GM23338 (cell line): ENCODE results near the gene CPA1. TPM values are rescaled to one million over a fixed set of nuclear protein-coding genes. Genes with fewer than 3 reads are reported as not detected.

ENCODE experiments used
- ATAC-seq: fragments of 200-7000 bp; cut with Tn5 transposase; 3 replicates; pipeline ENCODE4 v1.9.1; 2020
- DNase-seq: peaks from one replicate; pipeline ENCODE4 v3.0.0-alpha.2; 2015; ENCODE audit warnings: low spot score
- H2AFZ ChIP-seq: fragments of 200-600 bp; sonication (generic); 2 replicates; pipeline ENCODE4 v1.8.0; 2016; ENCODE audit warnings: antibody characterized with exemption, mild to moderate bottlenecking, moderate library complexity
- H3F3A ChIP-seq: fragments of 200-600 bp; sonication (generic); replicated peaks from 2 replicates; pipeline ENCODE4 v1.8.0; 2017; ENCODE audit warnings: antibody characterized with exemption, mixed run types, low read depth
- H3K27ac ChIP-seq: fragments of 200-600 bp; sonication (generic); 2 replicates; pipeline ENCODE4 v1.6.1; 2016; ENCODE audit warnings: low read depth
- H3K27me3 ChIP-seq: fragments of 200-600 bp; sonication (generic); 2 replicates; pipeline ENCODE4 v1.8.0; 2016; ENCODE audit warnings: mild to moderate bottlenecking, mixed run types, moderate library complexity; ENCODE audit not compliant: insufficient read depth
- H3K36me3 ChIP-seq: fragments of 200-600 bp; sonication (generic); 2 replicates; pipeline ENCODE4 v1.8.0; 2016; ENCODE audit warnings: mild to moderate bottlenecking; ENCODE audit not compliant: insufficient read depth
- H3K4me1 ChIP-seq: fragments of 200-600 bp; sonication (generic); 2 replicates; pipeline ENCODE4 v1.8.0; 2016; ENCODE audit warnings: mild to moderate bottlenecking, moderate library complexity; ENCODE audit not compliant: insufficient read depth
- H3K4me2 ChIP-seq: fragments of 200-600 bp; sonication (generic); 2 replicates; pipeline ENCODE4 v1.7.1; 2017; ENCODE audit warnings: mixed run types
- H3K4me3 ChIP-seq: fragments of 200-600 bp; sonication (generic); 2 replicates; pipeline ENCODE4 v1.6.1; 2016; ENCODE audit warnings: mixed run types
- H3K79me2 ChIP-seq: fragments of 200-600 bp; sonication (generic); replicated peaks from 2 replicates; pipeline ENCODE4 v1.8.0; 2017; ENCODE audit warnings: mild to moderate bottlenecking; ENCODE audit not compliant: insufficient read depth
- H3K9me2 ChIP-seq: fragments of 200-600 bp; sonication (generic); 2 replicates; pipeline ENCODE4 v1.8.0; 2017; ENCODE audit not compliant: insufficient read depth
- H4K20me1 ChIP-seq: fragments of 200-600 bp; sonication (generic); replicated peaks from 2 replicates; pipeline ENCODE4 v1.8.0; 2017; ENCODE audit warnings: mild to moderate bottlenecking; ENCODE audit not compliant: insufficient read depth
- H3K27ac Mint-ChIP-seq: 2 replicates; pipeline ENCODE4 v1.8.0; 2020; ENCODE audit warnings: inconsistent platforms, mild to moderate bottlenecking, moderate library complexity, mixed read lengths
- H3K27me3 Mint-ChIP-seq: 3 replicates; pipeline ENCODE4 v1.8.0; 2022; ENCODE audit warnings: low read depth, mild to moderate bottlenecking, moderate library complexity, mixed read lengths, inconsistent platforms; ENCODE audit not compliant: insufficient read depth, poor library complexity
- H3K36me3 Mint-ChIP-seq: 3 replicates; pipeline ENCODE4 v1.8.0; 2021; ENCODE audit warnings: low read depth, mild to moderate bottlenecking, inconsistent platforms, moderate library complexity, mixed read lengths
- H3K4me1 Mint-ChIP-seq: 3 replicates; pipeline ENCODE4 v1.8.0; 2020; ENCODE audit warnings: mild to moderate bottlenecking, inconsistent platforms, mixed read lengths
- H3K4me3 Mint-ChIP-seq: 3 replicates; pipeline ENCODE4 v1.8.0; 2021; ENCODE audit warnings: moderate library complexity, mild to moderate bottlenecking, inconsistent platforms, mixed read lengths
- H3K9me3 Mint-ChIP-seq: 3 replicates; pipeline ENCODE4 v1.8.0; 2020; ENCODE audit warnings: moderate library complexity, mild to moderate bottlenecking, inconsistent platforms, mixed read lengths
- CREB1 ChIP-seq: fragments of 250-450 bp; sonication (Bioruptor Pico); IDR thresholded peaks from 2 replicates; pipeline ENCODE4 v1.5.0; 2020; ENCODE audit warnings: low read depth, mild to moderate bottlenecking, moderate library complexity
- EZH2 ChIP-seq: fragments of 200-600 bp; sonication (generic); IDR thresholded peaks from one replicate; pipeline ENCODE4 v1.8.0; 2017; ENCODE audit warnings: antibody characterized with exemption, mild to moderate bottlenecking, low read depth; ENCODE audit not compliant: unreplicated experiment
- JUNB ChIP-seq: IDR thresholded peaks from one replicate; pipeline ENCODE4 v1.6.1; 2016; ENCODE audit warnings: antibody characterized with exemption; ENCODE audit not compliant: unreplicated experiment
- NANOG ChIP-seq: IDR thresholded peaks from 2 replicates; pipeline ENCODE4 v1.6.1; 2016; ENCODE audit warnings: antibody characterized with exemption, borderline replicate concordance
- REST ChIP-seq: IDR thresholded peaks from one replicate; pipeline ENCODE4 v1.6.1; 2018; ENCODE audit warnings: antibody characterized with exemption; ENCODE audit not compliant: unreplicated experiment
- ZNF331 ChIP-seq: fragments of 250-450 bp; sonication (Bioruptor Pico); IDR thresholded peaks from 2 replicates; pipeline ENCODE4 v1.5.0; 2020; ENCODE audit warnings: low read depth, mild to moderate bottlenecking, moderate library complexity
- ZNF462 ChIP-seq: fragments of 250-450 bp; sonication (Bioruptor Pico); IDR thresholded peaks from 2 replicates; pipeline ENCODE4 v1.5.0; 2020; ENCODE audit warnings: mild to moderate bottlenecking, moderate library complexity
- polyA plus RNA-seq: library from polyadenylated mRNA; unstranded; fragments of >200 nt; fragmentation: Nextera tagmentation; extraction: Ambion mirVana; gene quantifications from 2 replicates; pipeline ENCODE4 v1.2.1, GENCODE V29; 2016
- total RNA-seq: library from RNA; depleted of rRNA; stranded (reverse); fragments of >200 nt; shearing (Covaris generic); gene quantifications from 2 replicates; pipeline ENCODE4 v1.2.3, GENCODE V29; 2014
- TF ChIP-seq, protein P1 (sequence below): IDR thresholded peaks from 2 replicates; pipeline ENCODE4 v1.6.1; 2016; ENCODE audit warnings: antibody characterized with exemption
- TF ChIP-seq, protein P2 (sequence below), 2 experiments: fragments of 200-600 bp in 1 of 2; sonication (generic) in 1 of 2; conservative IDR thresholded peaks; 2 replicates each; pipeline versions ENCODE4 v1.5.1 to v1.6.1; 2016 to 2017; ENCODE audit warnings: antibody characterized with exemption in 2 of 2, low read depth in 2 of 2, mild to moderate bottlenecking in 2 of 2, moderate library complexity in 1 of 2

Gene CPA1
- total and polyA plus RNA-seq, 2 experiments from 2014 or later: not detected

DNA sequence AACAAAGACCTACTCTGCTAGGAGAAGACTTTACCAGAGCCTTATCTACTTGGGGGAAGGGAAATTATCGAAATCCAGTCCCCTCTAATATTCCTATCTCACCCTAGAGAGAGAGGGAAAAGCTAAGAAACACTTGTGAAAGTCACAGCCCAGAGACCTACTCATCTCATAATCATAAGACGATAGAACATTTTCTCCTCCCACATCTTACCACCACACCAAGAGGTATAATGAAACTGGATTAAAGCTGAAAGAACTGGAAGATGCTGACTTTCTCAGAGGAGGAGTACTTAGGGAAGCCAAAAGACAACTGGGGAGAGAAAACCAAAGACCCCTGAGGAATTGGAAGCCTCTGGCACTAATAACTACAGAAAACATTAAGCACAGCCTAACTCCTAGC is 46.5 kb upstream of the CPA1 start:
- TF ChIP-seq JUNB: no peak
- TF ChIP-seq REST: no peak
- TF ChIP-seq NANOG: no peak
- no peak for TF ChIP-seq ZNF331
- TF ChIP-seq, protein P1, sequence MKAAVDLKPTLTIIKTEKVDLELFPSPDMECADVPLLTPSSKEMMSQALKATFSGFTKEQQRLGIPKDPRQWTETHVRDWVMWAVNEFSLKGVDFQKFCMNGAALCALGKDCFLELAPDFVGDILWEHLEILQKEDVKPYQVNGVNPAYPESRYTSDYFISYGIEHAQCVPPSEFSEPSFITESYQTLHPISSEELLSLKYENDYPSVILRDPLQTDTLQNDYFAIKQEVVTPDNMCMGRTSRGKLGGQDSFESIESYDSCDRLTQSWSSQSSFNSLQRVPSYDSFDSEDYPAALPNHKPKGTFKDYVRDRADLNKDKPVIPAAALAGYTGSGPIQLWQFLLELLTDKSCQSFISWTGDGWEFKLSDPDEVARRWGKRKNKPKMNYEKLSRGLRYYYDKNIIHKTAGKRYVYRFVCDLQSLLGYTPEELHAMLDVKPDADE: no peak
- TF ChIP-seq, protein P2, sequence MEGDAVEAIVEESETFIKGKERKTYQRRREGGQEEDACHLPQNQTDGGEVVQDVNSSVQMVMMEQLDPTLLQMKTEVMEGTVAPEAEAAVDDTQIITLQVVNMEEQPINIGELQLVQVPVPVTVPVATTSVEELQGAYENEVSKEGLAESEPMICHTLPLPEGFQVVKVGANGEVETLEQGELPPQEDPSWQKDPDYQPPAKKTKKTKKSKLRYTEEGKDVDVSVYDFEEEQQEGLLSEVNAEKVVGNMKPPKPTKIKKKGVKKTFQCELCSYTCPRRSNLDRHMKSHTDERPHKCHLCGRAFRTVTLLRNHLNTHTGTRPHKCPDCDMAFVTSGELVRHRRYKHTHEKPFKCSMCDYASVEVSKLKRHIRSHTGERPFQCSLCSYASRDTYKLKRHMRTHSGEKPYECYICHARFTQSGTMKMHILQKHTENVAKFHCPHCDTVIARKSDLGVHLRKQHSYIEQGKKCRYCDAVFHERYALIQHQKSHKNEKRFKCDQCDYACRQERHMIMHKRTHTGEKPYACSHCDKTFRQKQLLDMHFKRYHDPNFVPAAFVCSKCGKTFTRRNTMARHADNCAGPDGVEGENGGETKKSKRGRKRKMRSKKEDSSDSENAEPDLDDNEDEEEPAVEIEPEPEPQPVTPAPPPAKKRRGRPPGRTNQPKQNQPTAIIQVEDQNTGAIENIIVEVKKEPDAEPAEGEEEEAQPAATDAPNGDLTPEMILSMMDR (conservative IDR thresholded peaks at IDR 0.05; ENCODE audit: low read depth in 2 of 2): no peak
- TF ChIP-seq CREB1: no peak
- TF ChIP-seq EZH2: no peak
- no peak for TF ChIP-seq ZNF462 (CRISPR knock-in tag)
- no peak overlapping the region for H3K27ac Mint-ChIP-seq
- no peaks in the 10 kb centered on the region for H3K79me2 ChIP-seq
- DNase-seq (no peak), ATAC-seq (no peak)
- no peaks in the 10 kb centered on the region for H3K36me3 ChIP-seq
- no peaks in the 10 kb centered on the region for H3K27me3 ChIP-seq
- H3K4me1 ChIP-seq: peaks cover 11% of the 10 kb centered on the region
- no peak overlapping the region for H3K4me3 ChIP-seq
- peaks cover 2% of the 10 kb centered on the region for H3K27me3 Mint-ChIP-seq
- no peaks in the 10 kb centered on the region for H4K20me1 ChIP-seq
- no peak overlapping the region for H3K27ac ChIP-seq
- no peak overlapping the region for H3K4me2 ChIP-seq
- H2AFZ ChIP-seq: no peak overlapping the region
- H3K4me1 Mint-ChIP-seq: peaks cover 13% of the 10 kb centered on the region
- H3K9me3 Mint-ChIP-seq: no peaks in the 10 kb centered on the region
- no peaks in the 10 kb centered on the region for H3K36me3 Mint-ChIP-seq
- H3F3A ChIP-seq: no peaks in the 10 kb centered on the region
- peaks cover 8% of the 10 kb centered on the region for H3K9me2 ChIP-seq
- H3K4me3 Mint-ChIP-seq: no peak overlapping the region
